CD4-positive, alpha-beta memory T cell (primary cell): Measurements from ENCODE around the gene IL18RAP. TPM values are rescaled to one million over a fixed set of nuclear protein-coding genes. Genes with fewer than 3 reads are reported as not detected.

Experiments used
- CTCF ChIA-PET: fragments of 350-600 bp; sonication (Branson Sonifier 250); formaldehyde crosslinking; loops from one replicate; lab custom pipeline; 2021; ENCODE audit warnings: inconsistent platforms; ENCODE audit not compliant: partially characterized antibody; lab: Charles Lee
- POLR2A ChIA-PET: fragments of 350-600 bp; sonication (Branson Sonifier 250); formaldehyde crosslinking; loops from one replicate; lab custom pipeline; 2021; ENCODE audit not compliant: partially characterized antibody; lab: Charles Lee
- DNase-seq, 5 donors: peaks; one replicate each; pipeline versions ENCODE4 v3.0.0 to v3.0.0-alpha.2; 2020 to 2022; ENCODE audit warnings: mixed read lengths in 1 of 5
- H3K27ac ChIP-seq: one replicate; pipeline ENCODE4 v1.7.0; 2013; ENCODE audit warnings: low read depth, low read length
- H3K27me3 ChIP-seq: 2 replicates; pipeline ENCODE4 v1.7.0; 2013; ENCODE audit warnings: mild to moderate bottlenecking, low read length, moderate library complexity; ENCODE audit not compliant: insufficient read depth
- H3K36me3 ChIP-seq: 2 replicates; pipeline ENCODE4 v1.7.0; 2013; ENCODE audit warnings: mild to moderate bottlenecking, low read length, moderate library complexity; ENCODE audit not compliant: insufficient read depth
- H3K4me1 ChIP-seq: 2 replicates; pipeline ENCODE4 v1.7.0; 2013; ENCODE audit warnings: mild to moderate bottlenecking, low read length, moderate library complexity; ENCODE audit not compliant: insufficient read depth
- H3K4me3 ChIP-seq, 2 donors: one replicate each; pipeline ENCODE4 v1.7.0; 2013; ENCODE audit warnings: low read length in 2 of 2, mild to moderate bottlenecking in 1 of 2
- H3K9me3 ChIP-seq, 2 donors: one replicate each; pipeline ENCODE4 v1.7.0; 2013; ENCODE audit warnings: low read length in 2 of 2, control low read depth in 1 of 2; ENCODE audit not compliant: control insufficient read depth in 1 of 2
- H3K27ac Mint-ChIP-seq, 7 donors: one replicate each; pipeline ENCODE4 v1.8.0; 2020 to 2021; ENCODE audit warnings: mixed read lengths in 7 of 7, mild to moderate bottlenecking in 6 of 7, inconsistent platforms in 3 of 7, moderate library complexity in 3 of 7
- H3K27me3 Mint-ChIP-seq, 2 donors: one replicate each; pipeline ENCODE4 v1.8.0; 2020 to 2021; ENCODE audit warnings: mixed read lengths in 2 of 2
- H3K36me3 Mint-ChIP-seq, 2 donors: one replicate each; pipeline ENCODE4 v1.8.0; 2020 to 2021; ENCODE audit warnings: mixed read lengths in 2 of 2, inconsistent platforms in 1 of 2, mild to moderate bottlenecking in 1 of 2
- H3K4me1 Mint-ChIP-seq, 4 donors: one replicate each; pipeline ENCODE4 v1.8.0; 2020 to 2021; ENCODE audit warnings: mixed read lengths in 4 of 4, mild to moderate bottlenecking in 1 of 4
- H3K4me3 Mint-ChIP-seq, 8 donors: one replicate each; pipeline ENCODE4 v1.8.0; 2020 to 2021; ENCODE audit warnings: mixed read lengths in 8 of 8, mild to moderate bottlenecking in 7 of 8, moderate library complexity in 6 of 8, inconsistent platforms in 3 of 8
- H3K9me3 Mint-ChIP-seq, 8 donors: one replicate each; pipeline ENCODE4 v1.8.0; 2020 to 2021; ENCODE audit warnings: mixed read lengths in 8 of 8, mild to moderate bottlenecking in 5 of 8, inconsistent platforms in 3 of 8, moderate library complexity in 1 of 8
- intact Hi-C: fragments of 100-400 bp; cut with micrococcal nuclease; formaldehyde crosslinking; loops from one replicate; pipeline ENCODE4 v1.15.1; 2023
- polyA plus RNA-seq, 2 donors: library from polyadenylated mRNA; unstranded; fragments of 300-500 nt; fragmentation: Illumina TruSeq; gene quantifications; one replicate each; pipeline ENCODE4 v1.2.3, GENCODE V29; 2021
- total RNA-seq, 2 experiments: library from RNA; stranded (reverse); gene quantifications; one replicate each; pipeline ENCODE4 v1.2.3, GENCODE V29; 2021

IL18RAP gene
- total and polyA plus RNA-seq, 4 experiments from 2014 or later, result 0.33 to 6.5 (median 4.6) TPM

DNA sequence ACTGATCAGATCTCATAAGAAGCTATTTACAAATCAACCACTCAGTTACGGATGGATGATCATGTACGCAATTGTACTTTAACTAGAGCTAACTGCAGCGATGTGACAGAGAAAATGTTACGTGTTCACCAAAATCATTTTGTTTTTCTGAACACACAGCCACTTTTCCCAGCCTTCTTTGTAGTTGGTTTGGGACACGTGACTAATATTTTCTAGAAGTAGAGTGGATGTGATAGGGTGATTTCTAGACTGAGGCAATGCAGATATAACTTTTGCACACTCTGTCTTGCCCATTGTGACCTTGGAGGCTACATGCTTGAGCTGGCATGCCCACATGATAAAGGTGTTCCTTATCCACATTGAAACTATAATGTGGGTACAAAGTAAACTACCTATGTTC, 40.2 kb downstream of the IL18RAP start:
- Mint-ChIP-seq H3K9me3 (peaks cover 0 to 6% (median under 1%) of the 10 kb centered on the region in 8 donors), H3K4me1 (no peaks in the 10 kb centered on the region), H3K27me3 (peaks cover 3 to 6% of the 10 kb centered on the region in 2 donors), H3K4me3 (no peak overlapping the region), H3K27ac (no peak overlapping the region), H3K36me3 (no peaks in the 10 kb centered on the region)
- DNase-seq, result no peak
- POLR2A ChIA-PET, result no interaction called here
- CTCF ChIA-PET, result interaction anchor here (2.4 kb wide), 1 partner anchor 9 kb away, joined by 14 read pairs; the partner anchor contains the start of gene SLC9A4
- no peak overlapping the region for H3K4me3 ChIP-seq
- no peak overlapping the region for H3K27ac ChIP-seq
- no peaks in the 10 kb centered on the region for H3K27me3 ChIP-seq
- no peaks in the 10 kb centered on the region for H3K36me3 ChIP-seq
- no peaks in the 10 kb centered on the region for H3K9me3 ChIP-seq
- intact Hi-C loops, result no loop called here
- no peaks in the 10 kb centered on the region for H3K4me1 ChIP-seq

DNA sequence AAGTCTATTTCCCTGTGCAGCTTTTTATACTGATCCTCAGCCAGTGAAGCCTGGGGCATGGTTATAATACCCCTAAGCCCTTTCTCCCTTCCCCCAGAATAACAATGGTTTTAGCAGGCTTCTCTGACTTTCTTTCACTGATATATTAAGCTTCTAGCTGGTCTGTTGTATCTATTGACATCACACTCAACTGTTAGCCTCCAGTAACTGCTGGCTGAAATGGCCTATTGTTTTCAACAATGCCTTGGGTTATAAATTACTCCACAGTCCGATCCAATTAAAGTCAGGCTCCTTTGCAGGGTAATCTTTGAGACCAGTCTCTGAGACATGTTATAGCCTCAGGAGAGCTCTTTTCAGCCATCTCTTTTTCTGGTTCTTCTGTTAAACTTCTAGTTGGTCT, 47.2 kb downstream of the IL18RAP start:
- H3K9me3 ChIP-seq, result no peaks in the 10 kb centered on the region
- no peak for DNase-seq
- POLR2A ChIA-PET, result no interaction called here
- peaks cover 4% of the 10 kb centered on the region for H3K27me3 ChIP-seq
- no peaks in the 10 kb centered on the region for H3K36me3 ChIP-seq
- no peaks in the 10 kb centered on the region for H3K4me1 ChIP-seq
- H3K36me3 Mint-ChIP-seq, result peaks cover 0 to 3% of the 10 kb centered on the region in 2 donors
- intact Hi-C loops, result no loop called here
- H3K9me3 Mint-ChIP-seq, result peaks cover 0 to 25% (median 15%) of the 10 kb centered on the region in 8 donors
- H3K4me1 Mint-ChIP-seq, result no peaks in the 10 kb centered on the region
- H3K4me3 Mint-ChIP-seq, result no peak overlapping the region
- H3K27me3 Mint-ChIP-seq, result peaks cover 13 to 18% of the 10 kb centered on the region in 2 donors
- H3K4me3 ChIP-seq, result no peak overlapping the region
- no peak overlapping the region for H3K27ac ChIP-seq
- CTCF ChIA-PET, result no interaction called here
- no peak overlapping the region for H3K27ac Mint-ChIP-seq

DNA sequence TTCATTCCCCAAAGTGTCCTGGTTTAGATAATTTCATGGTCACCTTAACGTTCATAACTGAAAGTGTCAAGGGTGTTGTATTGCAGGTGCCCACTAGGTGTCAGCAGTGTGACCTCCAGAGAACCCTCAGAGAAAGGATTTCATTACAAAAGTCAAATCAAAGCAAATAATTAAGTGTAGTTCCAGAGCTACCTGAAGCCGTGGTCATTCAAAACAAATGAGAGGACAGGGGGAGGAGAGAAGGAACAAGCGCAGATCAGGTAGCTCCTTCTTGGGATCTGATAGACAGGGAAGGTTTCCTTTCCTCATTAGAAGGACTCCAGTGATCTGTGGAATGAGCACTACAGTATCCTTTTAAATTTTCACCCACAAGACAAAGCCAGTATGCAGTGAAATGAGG, 50.1 kb downstream of the IL18RAP start, which contains the start of gene SLC9A4:
SLC9A4 (plus strand) TSS at position 207 of the 400 bp plus-strand sequence. CDS start 534 bp downstream, outside the sequence.
- ChIA-PET CTCF (interaction anchor here (0.6 to 3.6 kb wide), 14 partner anchors 11 to 703 kb away, joined by 3 to 20 read pairs (median 4); no protein-coding TSS in a partner anchor), POLR2A (no interaction called here)
- peaks cover 0 to 21% (median 14%) of the 10 kb centered on the region in 8 donors for H3K9me3 Mint-ChIP-seq
- H3K4me3 Mint-ChIP-seq, result no peak within 1 kb of the TSS
- H3K27me3 Mint-ChIP-seq, result peaks cover 19 to 22% of the 10 kb centered on the region in 2 donors
- no peak within 1 kb of the TSS for H3K27ac Mint-ChIP-seq
- peaks cover 4% of the 10 kb centered on the region for H3K27me3 ChIP-seq
- peaks cover 0 to 3% of the 10 kb centered on the region in 2 donors for H3K36me3 Mint-ChIP-seq
- DNase-seq, result peak; percentile 19 to 45 (median 42)
- no peaks in the 10 kb centered on the region for H3K4me1 ChIP-seq
- no peak within 1 kb of the TSS for H3K4me3 ChIP-seq
- intact Hi-C loops, result loop anchor here (1.0 kb wide), 1 partner anchor 143 kb away; no protein-coding TSS in a partner anchor
- no peaks in the 10 kb centered on the region for H3K36me3 ChIP-seq
- no peak within 1 kb of the TSS for H3K27ac ChIP-seq
- H3K9me3 ChIP-seq, result no peaks in the 10 kb centered on the region
- H3K4me1 Mint-ChIP-seq, result no peaks in the 10 kb centered on the region

DNA sequence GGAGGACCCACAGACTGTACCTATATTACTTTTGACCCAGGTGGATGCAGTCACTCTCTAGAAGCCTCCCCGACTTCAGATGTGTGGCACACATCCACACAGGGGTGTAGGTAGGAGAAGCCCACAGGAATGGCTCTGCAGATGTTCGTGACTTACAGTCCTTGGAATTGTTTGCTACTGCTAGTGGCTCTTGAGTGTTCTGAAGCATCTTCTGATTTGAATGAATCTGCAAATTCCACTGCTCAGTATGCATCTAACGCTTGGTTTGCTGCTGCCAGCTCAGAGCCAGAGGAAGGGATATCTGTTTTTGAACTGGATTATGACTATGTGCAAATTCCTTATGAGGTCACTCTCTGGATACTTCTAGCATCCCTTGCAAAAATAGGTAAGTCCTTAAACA, 50.7 kb downstream of the IL18RAP start:
- Mint-ChIP-seq H3K27me3 (peaks cover 16 to 19% of the 10 kb centered on the region in 2 donors), H3K9me3 (peaks cover 0 to 16% (median 14%) of the 10 kb centered on the region in 8 donors), H3K4me3 (no peak overlapping the region), H3K36me3 (peaks cover 0 to 3% of the 10 kb centered on the region in 2 donors), H3K4me1 (no peaks in the 10 kb centered on the region), H3K27ac (no peak overlapping the region)
- Histone ChIP-seq H3K9me3 (no peaks in the 10 kb centered on the region), H3K27ac (no peak overlapping the region), H3K27me3 (peaks cover 4% of the 10 kb centered on the region), H3K4me3 (no peak overlapping the region), H3K4me1 (no peaks in the 10 kb centered on the region), H3K36me3 (no peaks in the 10 kb centered on the region)
- POLR2A ChIA-PET, result no interaction called here
- intact Hi-C loops, result loop anchor here (1.0 kb wide), 1 partner anchor 143 kb away; no protein-coding TSS in a partner anchor
- CTCF ChIA-PET, result interaction anchor here (1.0 to 3.6 kb wide), 11 partner anchors 10 to 592 kb away, joined by 3 to 20 read pairs (median 3); no protein-coding TSS in a partner anchor
- DNase-seq, result no peak

DNA sequence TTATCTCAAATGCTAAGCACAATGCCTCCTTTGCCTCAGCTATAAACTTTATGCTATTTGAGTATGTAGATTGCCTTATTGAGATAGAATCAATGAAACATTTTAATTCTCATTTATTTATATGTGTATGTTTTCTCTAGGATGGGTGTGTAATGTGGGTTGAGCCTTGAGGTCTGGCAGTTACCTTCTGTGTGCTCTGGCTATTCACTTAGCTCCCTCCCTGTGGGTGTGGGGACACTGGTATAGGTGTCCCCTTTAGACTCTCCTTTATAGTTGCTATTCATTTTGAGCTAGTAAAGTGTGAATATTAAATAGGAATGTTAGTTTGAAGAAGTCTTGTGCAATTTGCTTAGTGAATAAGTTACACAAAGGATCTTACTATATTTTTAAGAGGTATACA, 51.8 kb downstream of the IL18RAP start:
- DNase-seq, result no peak
- no peak overlapping the region for H3K27ac Mint-ChIP-seq
- peaks cover 0 to 10% (median 8%) of the 10 kb centered on the region in 8 donors for H3K9me3 Mint-ChIP-seq
- H3K4me3 Mint-ChIP-seq, result no peak overlapping the region
- H3K4me1 ChIP-seq, result no peaks in the 10 kb centered on the region
- peaks cover 19% of the 10 kb centered on the region in 2 donors for H3K27me3 Mint-ChIP-seq
- no peaks in the 10 kb centered on the region for H3K4me1 Mint-ChIP-seq
- intact Hi-C loops, result no loop called here
- H3K9me3 ChIP-seq, result no peaks in the 10 kb centered on the region
- no peak overlapping the region for H3K27ac ChIP-seq
- ChIA-PET CTCF (interaction anchor here (0.9 to 2.4 kb wide), 3 partner anchors 9 to 534 kb away, joined by 3 to 15 read pairs (median 4); no protein-coding TSS in a partner anchor), POLR2A (no interaction called here)
- H3K4me3 ChIP-seq, result no peak overlapping the region
- no peaks in the 10 kb centered on the region for H3K36me3 ChIP-seq
- H3K27me3 ChIP-seq, result peaks cover 4% of the 10 kb centered on the region
- H3K36me3 Mint-ChIP-seq, result peaks cover 0 to 3% of the 10 kb centered on the region in 2 donors

DNA sequence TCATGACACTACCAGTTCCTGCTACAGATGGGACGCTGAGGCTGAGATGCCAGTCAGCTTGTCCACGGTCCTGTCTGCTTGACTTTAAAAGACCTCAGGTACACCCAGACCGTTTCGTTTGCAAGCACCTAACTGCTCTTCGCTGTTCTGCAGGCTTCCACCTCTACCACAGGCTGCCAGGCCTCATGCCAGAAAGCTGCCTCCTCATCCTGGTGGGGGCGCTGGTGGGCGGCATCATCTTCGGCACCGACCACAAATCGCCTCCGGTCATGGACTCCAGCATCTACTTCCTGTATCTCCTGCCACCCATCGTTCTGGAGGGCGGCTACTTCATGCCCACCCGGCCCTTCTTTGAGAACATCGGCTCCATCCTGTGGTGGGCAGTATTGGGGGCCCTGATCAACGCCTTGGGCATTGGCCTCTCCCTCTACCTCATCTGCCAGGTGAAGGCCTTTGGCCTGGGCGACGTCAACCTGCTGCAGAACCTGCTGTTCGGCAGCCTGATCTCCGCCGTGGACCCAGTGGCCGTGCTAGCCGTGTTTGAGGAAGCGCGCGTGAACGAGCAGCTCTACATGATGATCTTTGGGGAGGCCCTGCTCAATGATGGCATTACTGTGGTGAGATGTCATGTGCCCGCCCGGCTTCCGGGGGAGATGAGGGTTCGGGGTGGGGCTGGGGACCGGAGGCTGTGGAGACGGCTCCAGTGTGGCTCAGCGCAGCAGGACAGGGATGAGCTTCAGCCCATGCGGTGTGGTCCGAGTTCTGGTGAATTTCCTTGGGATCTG, 55.9 kb downstream of the IL18RAP start:
- Histone ChIP-seq H3K4me3 (no peak overlapping the region), H3K27me3 (no peaks in the 10 kb centered on the region), H3K4me1 (no peaks in the 10 kb centered on the region), H3K36me3 (no peaks in the 10 kb centered on the region), H3K9me3 (no peaks in the 10 kb centered on the region), H3K27ac (no peak overlapping the region)
- Mint-ChIP-seq H3K27me3 (peaks cover 8 to 13% of the 10 kb centered on the region in 2 donors), H3K36me3 (no peaks in the 10 kb centered on the region), H3K4me1 (no peaks in the 10 kb centered on the region), H3K27ac (peak overlapping the region in 2 of 7 donors; percentile 17 to 20), H3K4me3 (no peak overlapping the region), H3K9me3 (no peaks in the 10 kb centered on the region)
- ChIA-PET POLR2A (no interaction called here), CTCF (interaction anchor here (3.7 kb wide), 1 partner anchor 11 kb away, joined by 11 read pairs; no protein-coding TSS in a partner anchor)
- DNase-seq, result no peak
- intact Hi-C loops, result no loop called here
